ENCODE measurements around the gene TMEM253. TPM values are rescaled to one million over a fixed set of nuclear protein-coding genes. Genes with fewer than 3 reads are reported as not detected.

TMEM253 gene
- polyA plus RNA-seq, 3 donors: 0.22 to 0.83 (median 0.25) TPM

DNA sequence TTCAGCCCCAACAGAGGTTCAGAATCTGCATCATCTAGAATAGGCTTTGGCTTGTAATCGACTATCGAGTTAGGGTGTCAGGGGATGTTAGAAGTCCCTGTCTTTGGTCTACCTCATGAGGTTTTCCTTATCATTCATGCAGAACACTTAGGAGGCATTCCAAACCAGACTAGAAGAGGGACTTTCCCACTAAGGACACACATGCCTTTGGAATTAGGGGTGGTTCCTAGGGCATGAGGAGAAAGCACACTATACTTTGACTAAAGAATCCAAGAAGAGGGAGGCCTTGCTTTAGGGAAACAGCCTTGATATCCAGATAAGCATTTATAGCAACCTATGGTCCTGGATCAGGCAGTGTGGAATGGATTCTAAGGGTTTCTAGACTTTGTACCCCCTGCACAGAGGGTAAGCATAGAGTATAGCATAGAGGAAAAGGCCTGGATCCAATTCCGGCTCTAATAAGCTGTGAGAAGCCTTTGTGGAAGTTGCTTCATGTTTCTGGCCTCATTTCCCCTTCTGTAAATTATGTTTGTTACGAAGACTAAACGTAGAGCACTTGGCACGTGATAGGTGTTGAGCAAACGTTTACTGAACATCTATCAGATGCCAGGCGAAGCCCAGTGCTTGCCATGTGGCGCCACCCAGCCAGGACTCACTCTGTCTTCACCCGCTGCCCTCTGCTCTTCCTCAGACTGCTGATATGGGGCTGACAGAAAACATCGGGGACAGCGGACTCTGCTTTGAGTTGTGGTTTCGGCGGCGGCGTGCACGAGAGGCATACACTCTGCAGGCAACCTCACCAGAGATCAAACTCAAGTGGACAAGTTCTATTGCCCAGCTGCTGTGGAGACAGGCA is 15.6 kb upstream of the TMEM253 start:
- H3K27ac ChIP-seq (ENCODE audit: low read depth, low read length): no peak overlapping the region
- WGBS, 3 donors: 62 to 73% (median 69%) methylated on average over 17 of the region's 17 CpGs

DNA sequence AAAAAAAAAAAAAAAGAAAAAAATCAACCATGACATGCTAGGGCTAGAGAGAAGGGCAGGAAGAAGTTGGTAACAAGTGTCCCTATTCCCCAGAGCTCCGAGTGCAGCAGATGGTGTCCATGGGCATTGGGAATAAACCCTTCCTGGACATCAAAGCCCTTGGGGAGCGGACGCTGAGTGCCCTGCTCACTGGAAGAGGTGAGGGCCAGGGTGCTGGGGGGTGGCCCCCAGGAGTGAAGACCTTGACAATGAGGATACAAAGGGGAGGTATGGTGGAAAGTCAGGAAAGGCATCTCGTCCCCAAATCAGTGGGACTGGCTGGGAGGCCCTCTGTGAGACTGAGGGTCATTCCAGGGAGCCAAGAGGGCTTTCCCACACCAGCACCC is 14.0 kb upstream of the TMEM253 start:
- 92 to 94% (median 92%) methylated on average over 4 of the region's 4 CpGs for WGBS, 3 donors
- no peak overlapping the region for H3K27ac ChIP-seq (ENCODE audit: low read depth, low read length)

DNA sequence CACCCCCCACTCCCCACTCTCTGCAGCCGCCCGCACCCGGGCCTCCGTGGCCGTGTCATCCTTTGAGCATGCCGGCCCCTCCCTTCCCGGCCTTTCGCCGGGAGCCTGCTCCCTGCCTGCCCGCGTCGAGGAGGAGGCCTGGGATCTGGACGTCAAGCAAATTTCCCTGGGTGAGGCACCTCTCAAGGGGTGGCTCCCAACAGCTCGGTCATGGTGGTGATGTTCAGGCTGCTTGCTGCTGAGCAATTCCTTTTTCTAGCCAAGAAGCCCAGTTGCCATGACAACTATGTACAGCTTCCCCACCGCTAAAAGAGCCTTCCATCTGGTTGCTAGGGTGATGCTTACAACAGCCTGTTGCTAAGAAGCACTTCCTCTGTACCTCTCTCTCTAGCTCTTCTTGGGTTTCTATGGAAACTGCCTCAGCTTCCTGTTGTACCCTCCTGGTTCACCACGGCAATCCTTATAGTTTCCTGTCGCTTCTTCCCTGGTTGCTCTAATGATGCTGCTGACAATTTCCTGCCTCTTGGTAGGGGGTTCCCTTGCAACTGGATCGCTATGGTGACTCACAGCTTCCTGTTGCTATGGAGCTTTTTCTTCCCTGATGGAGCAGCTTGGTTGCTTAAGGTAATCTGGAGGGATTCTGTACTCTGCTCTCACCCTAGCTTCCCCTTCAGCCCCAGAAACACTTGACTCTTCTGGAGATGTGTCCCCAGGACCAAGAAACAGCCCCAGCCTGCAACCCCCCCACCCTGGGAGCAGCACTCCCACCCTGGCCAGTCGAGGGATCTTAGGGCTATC is 13.4 kb upstream of the TMEM253 start:
- H3K27ac ChIP-seq (ENCODE audit: low read depth, low read length): no peak overlapping the region
- 46 to 50% (median 50%) methylated on average over 14 to 19 of the region's 19 CpGs for WGBS, 3 donors

- no peak overlapping the region for H3K27ac ChIP-seq (ENCODE audit: low read depth, low read length)
- 72 to 85% (median 76%) methylated on average over 4 of the region's 4 CpGs for WGBS, 3 donors
Measured at GRCh38 chr14:21088687-21089086, 12.2 kb upstream of the TMEM253 start.

GRCh38 chr14:21089271-21089670 is 11.6 kb upstream of the TMEM253 start:
- 55 to 69% (median 57%) methylated on average over 1 of the region's 1 CpG for WGBS, 3 donors
- H3K27ac ChIP-seq (ENCODE audit: low read depth, low read length): no peak overlapping the region

- H3K27ac ChIP-seq (ENCODE audit: low read depth, low read length): no peak overlapping the region
Measured at GRCh38 chr14:21089877-21090193, 11.0 kb upstream of the TMEM253 start.

GRCh38 chr14:21090194-21090939 is 10.5 kb upstream of the TMEM253 start:
- WGBS, 3 donors: 84 to 94% (median 93%) methylated on average over 40 to 45 of the region's 45 CpGs
- H3K27ac ChIP-seq (ENCODE audit: low read depth, low read length): no peak overlapping the region

More at GRCh38 chr14:21089877-21090193, 11.0 kb upstream of the TMEM253 start:
- WGBS, 3 donors: 74 to 90% (median 89%) methylated on average over 5 of the region's 5 CpGs

DNA sequence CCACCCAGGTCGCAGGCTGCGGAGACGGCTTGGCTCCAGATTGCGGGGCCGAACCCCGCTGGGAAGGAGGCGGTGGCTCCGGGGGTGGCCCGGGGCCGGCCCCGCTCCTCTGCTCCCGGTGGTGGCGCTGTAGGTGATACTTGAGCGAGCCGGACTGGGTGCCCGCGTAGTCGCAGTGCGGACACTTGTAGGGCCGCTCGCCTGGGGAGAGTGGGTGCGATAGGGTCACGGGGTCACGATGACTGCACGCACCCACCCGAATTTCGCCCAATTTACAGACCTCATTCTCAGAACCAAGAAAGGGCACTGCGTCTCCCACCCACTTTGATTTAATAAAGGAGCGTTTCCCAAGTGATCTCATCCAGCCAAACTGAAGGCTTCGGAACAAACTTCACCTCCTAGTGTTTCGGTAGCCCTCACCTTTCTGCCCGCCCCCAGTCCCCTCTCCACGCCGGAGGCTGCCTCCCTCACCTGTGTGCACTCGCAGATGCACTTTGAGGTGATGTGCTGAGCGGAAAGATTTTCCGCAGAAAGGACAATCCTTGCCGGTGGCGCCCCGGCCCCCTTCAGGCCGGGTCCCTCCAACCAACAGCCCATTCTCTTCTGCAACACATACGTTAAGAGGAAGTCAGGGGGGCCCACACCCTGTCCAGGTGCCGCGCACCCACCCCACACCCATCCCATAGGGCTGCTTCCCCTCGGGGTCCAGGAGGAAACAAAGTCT is 9.8 kb upstream of the TMEM253 start:
- no peak overlapping the region for H3K27ac ChIP-seq (ENCODE audit: low read depth, low read length)
- WGBS, 3 donors: 92 to 93% (median 92%) methylated on average over 39 to 45 of the region's 45 CpGs

DNA sequence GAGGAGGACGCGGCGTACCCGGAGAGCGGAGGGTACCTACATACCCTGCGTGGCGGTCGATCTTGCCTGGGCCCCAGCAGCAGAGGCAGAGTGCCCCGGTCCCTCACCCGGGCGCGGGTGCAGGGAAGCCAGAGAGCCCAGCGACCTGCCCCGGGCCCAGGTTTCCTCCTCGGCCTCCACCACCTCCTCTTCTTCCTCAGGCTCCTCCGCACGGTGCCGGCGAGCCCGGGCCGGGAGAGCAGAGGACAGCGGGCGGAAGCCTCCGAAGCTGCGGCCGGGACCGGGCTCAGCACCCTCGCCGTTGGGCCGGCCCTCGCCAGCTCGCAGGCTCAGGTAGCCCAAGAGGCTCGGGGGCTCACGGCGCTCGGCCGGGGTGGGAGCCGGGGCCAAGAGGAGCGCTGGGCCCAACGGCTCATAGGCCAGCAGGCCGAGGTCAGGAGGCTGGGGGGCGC is 9.0 kb upstream of the TMEM253 start:
- WGBS, 3 donors: 89 to 95% (median 94%) methylated on average over 31 to 42 of the region's 42 CpGs
- no peak overlapping the region for H3K27ac ChIP-seq (ENCODE audit: low read depth, low read length)

DNA sequence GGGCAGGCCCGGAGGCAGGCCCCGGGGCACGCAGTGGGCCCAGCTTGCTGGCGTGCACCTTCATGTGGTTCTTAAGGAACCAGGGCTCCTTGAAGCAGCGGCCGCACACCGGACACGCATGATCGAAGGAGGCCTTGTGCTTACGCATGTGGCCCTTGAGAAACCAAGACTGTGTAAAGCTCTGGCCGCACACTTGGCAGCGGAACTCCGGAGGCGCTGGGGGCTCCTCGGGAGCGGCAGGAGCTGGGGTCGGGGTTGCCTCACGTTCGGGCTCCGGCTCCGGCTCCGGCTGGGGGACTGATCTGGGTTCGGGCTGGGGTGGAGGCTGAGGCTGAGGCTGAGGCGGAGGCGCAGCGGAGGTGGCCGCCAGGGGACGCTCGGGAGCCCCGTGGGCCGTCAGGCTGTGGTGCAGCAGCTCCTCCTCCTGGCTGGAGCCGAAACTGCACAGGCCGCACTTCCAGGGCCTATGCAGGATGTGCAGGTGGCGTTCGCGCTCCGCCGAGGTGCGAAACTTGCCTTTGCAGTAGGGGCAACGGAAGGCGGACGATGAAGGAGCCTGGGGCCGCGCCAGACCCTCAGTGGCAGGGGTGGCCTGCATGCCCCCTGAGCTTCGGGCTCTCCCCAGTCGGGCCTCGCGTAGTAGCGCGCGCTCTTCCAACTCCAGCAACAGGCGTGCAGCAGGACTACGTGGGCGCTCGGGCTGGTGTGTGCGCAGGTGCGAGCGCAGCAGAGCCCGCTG is 8.4 kb upstream of the TMEM253 start:
- WGBS, 3 donors: 37 to 57% (median 43%) methylated on average over 38 to 59 of the region's 59 CpGs
- H3K27ac ChIP-seq (ENCODE audit: low read depth, low read length): no peak overlapping the region

- 83 to 84% (median 83%) methylated on average over 36 of the region's 36 CpGs for WGBS, 3 donors
- H3K27ac ChIP-seq (ENCODE audit: low read depth, low read length): no peak overlapping the region
Measured at GRCh38 chr14:21093018-21093417, 7.8 kb upstream of the TMEM253 start.

DNA sequence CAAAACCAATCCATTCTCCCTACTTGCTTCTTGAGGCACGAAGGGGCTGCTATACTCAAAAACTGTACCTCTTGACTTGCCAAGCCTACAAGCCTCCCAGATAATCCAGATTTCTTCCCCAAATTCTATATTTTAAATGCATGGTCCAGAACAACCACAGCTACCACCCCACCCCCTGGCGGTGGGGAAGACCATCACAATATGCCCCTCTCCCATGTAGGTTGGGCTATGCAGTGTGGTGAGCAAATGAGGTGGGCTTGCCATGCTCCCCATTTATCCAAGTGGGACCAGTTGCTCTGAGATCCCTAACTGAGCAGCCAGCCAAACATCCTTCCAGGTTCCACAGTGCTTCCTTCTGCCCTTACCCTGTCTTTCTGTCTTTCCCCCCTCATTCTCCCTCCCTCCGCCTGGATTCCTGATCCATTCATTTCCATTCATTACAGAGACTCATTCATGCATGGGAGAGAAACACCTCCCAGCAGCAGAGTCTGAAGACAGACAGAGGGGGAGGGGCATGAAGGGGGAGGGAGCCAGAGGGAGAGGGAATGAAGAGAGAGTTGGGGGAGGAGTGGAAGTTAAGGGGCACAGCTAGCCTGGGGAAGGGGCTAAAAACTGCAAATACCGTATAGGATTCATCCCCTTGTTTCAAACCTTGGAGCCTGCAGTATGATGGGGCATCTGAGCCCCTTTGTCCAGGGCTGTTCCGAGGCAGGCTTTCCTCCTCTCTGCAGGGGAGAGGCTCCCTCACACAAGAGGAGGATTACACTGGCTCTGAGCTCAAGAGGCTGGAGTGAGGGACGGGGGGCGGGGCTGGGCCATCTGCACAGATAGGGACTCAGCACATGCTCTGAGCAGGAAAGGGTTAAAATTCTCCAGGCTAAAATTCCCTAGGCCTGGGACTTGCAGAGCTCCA is 6.8 kb upstream of the TMEM253 start:
- H3K27ac ChIP-seq (ENCODE audit: low read depth, low read length): no peak overlapping the region
- 60 to 67% (median 65%) methylated on average over 7 of the region's 7 CpGs for WGBS, 3 donors

DNA sequence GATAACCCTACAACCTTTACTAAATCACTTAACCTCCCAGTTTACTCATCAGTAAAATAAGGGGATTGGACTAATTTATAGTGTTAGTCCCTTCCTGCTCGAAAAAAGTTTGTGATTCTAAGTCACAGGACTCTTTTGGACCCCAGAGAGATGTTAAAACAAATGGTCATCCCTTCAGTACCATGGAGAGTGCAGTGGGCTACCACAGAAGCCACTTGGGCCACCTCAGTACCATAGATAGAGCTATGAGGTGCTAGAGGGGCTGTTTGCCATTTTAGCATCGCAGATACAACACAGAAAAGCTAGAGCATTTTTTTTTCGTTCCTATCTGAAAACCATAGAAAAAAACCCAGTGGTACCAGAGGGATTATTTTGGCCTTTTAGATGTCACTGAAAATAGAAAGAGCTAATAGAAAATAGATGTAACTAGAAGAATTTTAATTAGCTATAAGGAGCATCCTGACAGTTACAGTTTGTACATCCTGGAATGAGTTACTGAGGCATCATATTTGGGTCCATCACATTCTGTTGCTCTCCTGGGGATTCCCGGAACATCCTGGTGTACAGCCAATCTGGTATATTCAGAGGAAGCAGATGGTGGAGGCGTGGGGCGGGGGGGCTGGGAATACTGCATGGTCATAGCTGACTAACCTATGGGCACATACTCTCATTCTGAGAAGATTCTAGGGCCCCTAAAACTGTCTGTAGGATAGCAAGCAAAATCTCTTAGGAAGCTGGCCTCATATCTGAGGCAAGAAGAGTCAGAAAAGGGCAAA is 5.2 kb upstream of the TMEM253 start:
- no peak overlapping the region for H3K27ac ChIP-seq (ENCODE audit: low read depth, low read length)
- 55 to 66% (median 56%) methylated on average over 6 of the region's 6 CpGs for WGBS, 3 donors

DNA sequence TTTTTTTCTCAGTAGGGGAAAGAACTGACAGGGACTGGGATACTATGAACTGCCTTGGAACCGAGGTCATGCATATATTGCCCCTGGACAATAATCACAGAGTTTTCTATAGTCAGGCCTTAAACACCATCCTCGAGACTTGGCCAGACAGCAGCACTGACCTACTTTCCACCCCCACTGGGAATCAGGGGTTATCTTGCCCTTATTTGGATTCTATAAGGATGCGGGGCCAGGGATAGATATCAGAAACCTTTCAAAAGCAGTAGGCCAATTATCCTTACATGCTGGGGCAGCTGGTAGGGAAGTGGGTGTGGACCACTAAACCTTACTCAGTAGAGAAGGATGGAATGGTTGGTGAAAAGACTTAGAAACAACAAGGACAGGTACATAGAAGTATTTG is 4.4 kb upstream of the TMEM253 start:
- H3K27ac ChIP-seq (ENCODE audit: low read depth, low read length): no peak overlapping the region
- WGBS, 3 donors: 64 to 74% (median 72%) methylated on average over 3 of the region's 3 CpGs

DNA sequence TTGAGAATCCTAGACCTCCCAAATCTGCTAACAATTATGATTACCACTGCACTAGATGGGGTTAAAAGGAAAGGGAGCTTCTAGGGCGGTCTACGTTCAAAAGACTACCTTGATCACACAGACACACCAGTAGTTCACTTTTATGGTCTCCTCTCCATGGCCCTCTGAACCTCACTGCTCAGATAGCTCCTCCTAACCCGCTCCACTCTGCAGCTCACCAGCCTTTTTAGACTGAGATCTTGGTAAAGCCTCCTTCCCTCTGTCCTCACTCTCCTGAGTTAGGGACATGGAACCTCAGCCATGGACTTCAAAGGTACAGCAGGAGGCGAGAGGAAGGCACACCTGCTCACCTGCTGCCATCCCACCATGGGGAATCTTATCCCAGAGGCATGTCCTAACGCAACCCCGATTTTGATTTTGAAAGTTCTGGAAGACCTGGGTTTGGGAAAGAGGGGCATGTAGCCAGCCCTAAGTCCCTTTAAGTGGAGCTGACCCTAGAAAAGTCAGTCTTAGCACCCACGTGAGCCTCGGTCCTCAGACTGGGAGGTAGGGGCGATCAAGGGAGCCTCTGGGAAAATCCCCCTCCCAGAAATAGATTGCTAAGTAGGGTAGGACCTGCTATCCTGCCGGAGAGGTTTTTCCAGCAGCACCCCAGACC is 3.8 kb upstream of the TMEM253 start:
- WGBS, 3 donors: 34 to 67% (median 61%) methylated on average over 10 of the region's 10 CpGs
- no peak overlapping the region for H3K27ac ChIP-seq (ENCODE audit: low read depth, low read length)
